SK-N-SH (cell line): ENCODE data around the gene CACNA2D3. TPM values are rescaled to one million over a fixed set of nuclear protein-coding genes. Genes with fewer than 3 reads are reported as not detected.

Experiments
- CTCF ChIA-PET: fragments of 300-600, 350-600 bp; formaldehyde crosslinking; extraction: SDS; loops from one replicate; lab custom pipeline; 2021; lab: Yijun Ruan, JAX
- POLR2A ChIA-PET: fragments of 350-600 bp; sonication (Branson Sonifier 250); formaldehyde crosslinking; extraction: SDS; loops from one replicate; lab custom pipeline; 2020; ENCODE audit warnings: antibody characterized with exemption, inconsistent platforms; lab: Yijun Ruan, JAX
- DNase-seq: peaks from one replicate; pipeline ENCODE4 v3.0.0; 2012
- H2AFZ ChIP-seq: fragments of 200-600 bp; sonication (generic); 2 replicates; pipeline ENCODE4 v1.8.1; 2016; ENCODE audit warnings: antibody characterized with exemption, mild to moderate bottlenecking, low read depth
- H3F3A ChIP-seq: fragments of 200-600 bp; sonication (generic); replicated peaks from 2 replicates; pipeline ENCODE3; 2016; ENCODE audit warnings: antibody characterized with exemption, mild to moderate bottlenecking; ENCODE audit not compliant: insufficient read depth
- H3K27ac ChIP-seq, 2 experiments: fragments of 200-500 bp in 1 of 2; fragments of 200-600 bp in 1 of 2; sonication (Bioruptor generic) in 1 of 2; sonication (generic), shearing (Covaris generic) in 1 of 2; 2 replicates each; pipeline versions ENCODE4 v1.5.1 to v1.6.1; 2014 to 2016; ENCODE audit warnings: low read depth in 2 of 2, inconsistent platforms in 1 of 2, low read length in 1 of 2, mild to moderate bottlenecking in 1 of 2, mixed read lengths in 1 of 2
- H3K27me3 ChIP-seq: fragments of 200-600 bp; sonication (generic), shearing (Covaris generic); 2 replicates; pipeline ENCODE4 v1.6.1; 2016; ENCODE audit warnings: mixed run types; ENCODE audit not compliant: insufficient read depth
- H3K36me3 ChIP-seq, 2 experiments: fragments of 200-500 bp in 1 of 2; fragments of 200-600 bp in 1 of 2; sonication (Bioruptor generic) in 1 of 2; sonication (generic) in 1 of 2; replicated peaks in 1 of 2; 2 replicates each; pipeline versions ENCODE3 to v1.5.1; 2014 to 2016; ENCODE audit warnings: low read length in 1 of 2, mild to moderate bottlenecking in 1 of 2; ENCODE audit not compliant: insufficient read depth in 2 of 2, control insufficient read depth in 1 of 2
- H3K4me1 ChIP-seq, 2 experiments: fragments of 200-500 bp in 1 of 2; fragments of 200-600 bp in 1 of 2; sonication (Bioruptor generic) in 1 of 2; sonication (generic), shearing (Covaris generic) in 1 of 2; 2 replicates each; pipeline versions ENCODE4 v1.5.1 to v1.6.1; 2014 to 2016; ENCODE audit warnings: low read depth in 1 of 2, low read length in 1 of 2, mixed run types in 1 of 2; ENCODE audit not compliant: insufficient read depth in 2 of 2, control insufficient read depth in 1 of 2
- H3K4me2 ChIP-seq: fragments of 200-600 bp; sonication (generic), shearing (Covaris generic); 2 replicates; pipeline ENCODE4 v1.6.1; 2017; ENCODE audit warnings: mixed run types
- H3K4me3 ChIP-seq, 2 experiments: fragments of 200-500 bp in 1 of 2; fragments of 200-600 bp in 1 of 2; sonication (Bioruptor generic) in 1 of 2; sonication (generic), shearing (Covaris generic) in 1 of 2; 2 replicates each; pipeline versions ENCODE4 v1.5.1 to v1.8.1; 2014 to 2016; ENCODE audit warnings: low read depth in 2 of 2, inconsistent platforms in 1 of 2, low read length in 1 of 2, mild to moderate bottlenecking in 1 of 2, mixed read lengths in 1 of 2, moderate library complexity in 1 of 2
- H3K79me2 ChIP-seq: fragments of 200-600 bp; sonication (generic); 2 replicates; pipeline ENCODE4 v1.8.1; 2017; ENCODE audit warnings: mild to moderate bottlenecking; ENCODE audit not compliant: insufficient read depth
- H3K9ac ChIP-seq: fragments of 200-600 bp; sonication (generic); 2 replicates; pipeline ENCODE4 v1.6.1; 2017; ENCODE audit warnings: mixed run types
- H3K9me2 ChIP-seq: fragments of 200-600 bp; sonication (generic); 2 replicates; pipeline ENCODE4 v1.6.1; 2017; ENCODE audit warnings: mixed run types
- H3K9me3 ChIP-seq: fragments of 200-600 bp; sonication (generic); 2 replicates; pipeline ENCODE4 v1.6.1; 2017; ENCODE audit warnings: mixed run types, mild to moderate bottlenecking, moderate library complexity
- H4K20me1 ChIP-seq: fragments of 200-600 bp; sonication (generic); 2 replicates; pipeline ENCODE4 v1.6.1; 2017; ENCODE audit warnings: mild to moderate bottlenecking, mixed run types; ENCODE audit not compliant: insufficient read depth
- ELF1 ChIP-seq: IDR thresholded peaks from 2 replicates; pipeline ENCODE4 v1.4.0; 2012
- EP300 ChIP-seq, 2 experiments: IDR thresholded peaks; 2 replicates each; pipeline versions ENCODE4 v1.4.0 to v1.6.1; 2012; ENCODE audit warnings: borderline replicate concordance in 1 of 2, low read depth in 1 of 2, low read length in 1 of 2
- FOXJ3 ChIP-seq: sonication (generic); formaldehyde crosslinking; IDR thresholded peaks from 2 replicates; pipeline ENCODE4 v1.5.1; 2020; ENCODE audit warnings: mild to moderate bottlenecking, missing genetic modification reagents
- GATA2 ChIP-seq: sonication (generic); formaldehyde crosslinking; IDR thresholded peaks from 2 replicates; pipeline ENCODE4 v1.5.0; 2020; ENCODE audit warnings: mild to moderate bottlenecking, missing genetic modification reagents
- IRF3 ChIP-seq: fragments of 150-350 bp; IDR thresholded peaks from 2 replicates; pipeline ENCODE4 v1.6.1; 2016; ENCODE audit warnings: mild to moderate bottlenecking, low read depth, low read length
- JUND ChIP-seq: IDR thresholded peaks from 2 replicates; pipeline ENCODE4 v1.4.0; 2012
- MEF2A ChIP-seq: IDR thresholded peaks from 2 replicates; pipeline ENCODE4 v1.4.0; 2012; ENCODE audit warnings: low read depth, borderline replicate concordance
- MXI1 ChIP-seq: IDR thresholded peaks from 2 replicates; pipeline ENCODE4 v1.6.1; 2012; ENCODE audit warnings: mild to moderate bottlenecking, low read depth, low read length, improper control_type of control experiment
- PBX3 ChIP-seq: IDR thresholded peaks from 2 replicates; pipeline ENCODE4; 2012
- POLR2AphosphoS5 ChIP-seq: IDR thresholded peaks from 2 replicates; pipeline ENCODE4 v1.6.1; 2012; ENCODE audit warnings: low read depth, low read length
- RCOR1 ChIP-seq: fragments of 150-350 bp; IDR thresholded peaks from 2 replicates; pipeline ENCODE4 v1.6.1; 2017; ENCODE audit warnings: antibody characterized with exemption, low read length
- TEAD4 ChIP-seq: IDR thresholded peaks from 2 replicates; pipeline ENCODE4 v1.4.0; 2012; ENCODE audit warnings: mild to moderate bottlenecking, borderline replicate concordance; ENCODE audit not compliant: insufficient read depth
- USF1 ChIP-seq: IDR thresholded peaks from 2 replicates; pipeline ENCODE4 v1.4.0; 2012; ENCODE audit warnings: low read depth, borderline replicate concordance
- USF2 ChIP-seq: fragments of 150-350 bp; IDR thresholded peaks from 2 replicates; pipeline ENCODE4 v1.6.1; 2017; ENCODE audit warnings: antibody characterized with exemption, low read length, low read depth, borderline replicate concordance
- YY1 ChIP-seq: IDR thresholded peaks from 2 replicates; pipeline ENCODE4 v1.4.0; 2012; ENCODE audit warnings: low read depth, mild to moderate bottlenecking
- WGBS: methylation state at CpG from one replicate; pipeline ENCODE4 v1.1.6; 2017; ENCODE audit warnings: low lambda C conversion rate; 5-methylcytosine and 5-hydroxymethylcytosine counted together
- polyA plus RNA-seq, 3 experiments: library from polyadenylated mRNA; depleted of rRNA; stranded (reverse); fragments of >200 nt; gene quantifications; 2 replicates each; pipeline ENCODE4 v1.2.3, GENCODE V29; 2012
- TF ChIP-seq, protein P1 (sequence below): fragments of 200-600 bp; sonication (generic); IDR thresholded peaks from 2 replicates; pipeline ENCODE4 v1.6.1; 2017; ENCODE audit warnings: antibody characterized with exemption, mild to moderate bottlenecking, moderate library complexity
- TF ChIP-seq, protein P2 (sequence below): IDR thresholded peaks from 2 replicates; pipeline ENCODE4 v1.4.0; 2012; ENCODE audit warnings: low read depth, borderline replicate concordance
- TF ChIP-seq, protein P3 (sequence below): IDR thresholded peaks from 2 replicates; pipeline ENCODE4 v1.4.0; 2012; ENCODE audit warnings: low read depth

The CACNA2D3 gene
- polyA plus RNA-seq, 1 of the 3 experiments (the other 2 are of a cell fraction): 0.15 TPM

GRCh38 chr3:54792584-54792983, 670.2 kb downstream of the CACNA2D3 start:
- WGBS: 38% methylated on average over 4 of the region's 4 CpGs
- H3K4me1 ChIP-seq: peaks cover 0 to 3% of the 10 kb centered on the region in 2 experiments; a peak in 1 of 4 replicates
- H3K27me3 ChIP-seq: no peaks in the 10 kb centered on the region
- H3K27ac ChIP-seq: no peak overlapping the region
- no peaks in the 10 kb centered on the region for H3K36me3 ChIP-seq
- CTCF ChIA-PET: no interaction called here
- POLR2A ChIA-PET: no interaction called here
- H3K4me3 ChIP-seq: no peak overlapping the region
- no peak overlapping the region for H2AFZ ChIP-seq
- no peaks in the 10 kb centered on the region for H3F3A ChIP-seq
- DNase-seq: no peak
- TF ChIP-seq GATA2: no peak
- TF ChIP-seq RCOR1: no peak
- no peak for TF ChIP-seq JUND
- TF ChIP-seq, protein P1, sequence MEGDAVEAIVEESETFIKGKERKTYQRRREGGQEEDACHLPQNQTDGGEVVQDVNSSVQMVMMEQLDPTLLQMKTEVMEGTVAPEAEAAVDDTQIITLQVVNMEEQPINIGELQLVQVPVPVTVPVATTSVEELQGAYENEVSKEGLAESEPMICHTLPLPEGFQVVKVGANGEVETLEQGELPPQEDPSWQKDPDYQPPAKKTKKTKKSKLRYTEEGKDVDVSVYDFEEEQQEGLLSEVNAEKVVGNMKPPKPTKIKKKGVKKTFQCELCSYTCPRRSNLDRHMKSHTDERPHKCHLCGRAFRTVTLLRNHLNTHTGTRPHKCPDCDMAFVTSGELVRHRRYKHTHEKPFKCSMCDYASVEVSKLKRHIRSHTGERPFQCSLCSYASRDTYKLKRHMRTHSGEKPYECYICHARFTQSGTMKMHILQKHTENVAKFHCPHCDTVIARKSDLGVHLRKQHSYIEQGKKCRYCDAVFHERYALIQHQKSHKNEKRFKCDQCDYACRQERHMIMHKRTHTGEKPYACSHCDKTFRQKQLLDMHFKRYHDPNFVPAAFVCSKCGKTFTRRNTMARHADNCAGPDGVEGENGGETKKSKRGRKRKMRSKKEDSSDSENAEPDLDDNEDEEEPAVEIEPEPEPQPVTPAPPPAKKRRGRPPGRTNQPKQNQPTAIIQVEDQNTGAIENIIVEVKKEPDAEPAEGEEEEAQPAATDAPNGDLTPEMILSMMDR: no peak
- no peak for TF ChIP-seq USF1
- no peak for TF ChIP-seq EP300 (IDR thresholded peaks at IDR 0.05; ENCODE audit: borderline replicate concordance in 1 of 2, low read depth in 1 of 2, low read length in 1 of 2)
- no peak for TF ChIP-seq ELF1
- TF ChIP-seq, protein P2, sequence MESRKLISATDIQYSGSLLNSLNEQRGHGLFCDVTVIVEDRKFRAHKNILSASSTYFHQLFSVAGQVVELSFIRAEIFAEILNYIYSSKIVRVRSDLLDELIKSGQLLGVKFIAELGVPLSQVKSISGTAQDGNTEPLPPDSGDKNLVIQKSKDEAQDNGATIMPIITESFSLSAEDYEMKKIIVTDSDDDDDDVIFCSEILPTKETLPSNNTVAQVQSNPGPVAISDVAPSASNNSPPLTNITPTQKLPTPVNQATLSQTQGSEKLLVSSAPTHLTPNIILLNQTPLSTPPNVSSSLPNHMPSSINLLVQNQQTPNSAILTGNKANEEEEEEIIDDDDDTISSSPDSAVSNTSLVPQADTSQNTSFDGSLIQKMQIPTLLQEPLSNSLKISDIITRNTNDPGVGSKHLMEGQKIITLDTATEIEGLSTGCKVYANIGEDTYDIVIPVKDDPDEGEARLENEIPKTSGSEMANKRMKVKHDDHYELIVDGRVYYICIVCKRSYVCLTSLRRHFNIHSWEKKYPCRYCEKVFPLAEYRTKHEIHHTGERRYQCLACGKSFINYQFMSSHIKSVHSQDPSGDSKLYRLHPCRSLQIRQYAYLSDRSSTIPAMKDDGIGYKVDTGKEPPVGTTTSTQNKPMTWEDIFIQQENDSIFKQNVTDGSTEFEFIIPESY: no peak
- no peak for TF ChIP-seq POLR2AphosphoS5
- TF ChIP-seq MEF2A: no peak
- TF ChIP-seq YY1: no peak
- no peak for TF ChIP-seq MXI1
- no peak for TF ChIP-seq PBX3
- TF ChIP-seq, all 33 proteins: peak for 0
- Histone ChIP-seq H4K20me1 (no peaks in the 10 kb centered on the region), H3K79me2 (no peaks in the 10 kb centered on the region), H3K4me2 (no peak overlapping the region), H3K9me2 (no peaks in the 10 kb centered on the region), H3K9ac (no peak overlapping the region), H3K9me3 (no peaks in the 10 kb centered on the region)

DNA sequence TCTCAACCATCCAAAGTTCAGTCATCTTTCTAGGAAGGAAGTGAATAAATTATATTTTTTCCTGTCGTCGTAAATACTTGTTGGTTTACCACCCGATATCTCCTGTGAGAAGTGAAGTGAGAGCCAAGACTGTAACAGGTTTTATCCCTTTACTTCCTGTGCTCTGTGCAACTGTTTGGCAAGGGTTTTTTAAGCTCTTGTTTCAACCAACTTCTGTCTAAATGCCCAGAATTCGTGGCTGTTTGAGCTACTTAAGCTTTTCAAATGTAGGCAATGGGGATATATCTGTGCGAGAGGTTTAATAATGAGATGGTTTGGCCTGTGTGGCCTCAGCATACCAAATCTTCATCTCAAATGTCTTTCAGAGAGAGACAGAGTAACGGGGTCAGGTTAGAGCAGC, 670.8 kb downstream of the CACNA2D3 start:
- no peaks in the 10 kb centered on the region for H3K9me2 ChIP-seq
- no peaks in the 10 kb centered on the region for H4K20me1 ChIP-seq
- H3K36me3 ChIP-seq: no peaks in the 10 kb centered on the region
- 43% methylated on average over 6 of the region's 6 CpGs for WGBS
- CTCF ChIA-PET: no interaction called here
- H3K4me2 ChIP-seq: no peak overlapping the region
- H3K9me3 ChIP-seq: no peaks in the 10 kb centered on the region
- POLR2A ChIA-PET: no interaction called here
- no peaks in the 10 kb centered on the region for H3F3A ChIP-seq
- peaks cover 0 to 3% of the 10 kb centered on the region in 2 experiments; a peak in 1 of 4 replicates for H3K4me1 ChIP-seq
- H3K4me3 ChIP-seq: no peak overlapping the region
- H3K9ac ChIP-seq: no peak overlapping the region
- H3K79me2 ChIP-seq: no peaks in the 10 kb centered on the region
- no peak overlapping the region for H2AFZ ChIP-seq
- no peak for DNase-seq
- H3K27me3 ChIP-seq: no peaks in the 10 kb centered on the region
- H3K27ac ChIP-seq: no peak overlapping the region
- no peak for TF ChIP-seq FOXJ3 (CRISPR knock-in tag)
- TF ChIP-seq TEAD4: no peak
- TF ChIP-seq, protein P3, sequence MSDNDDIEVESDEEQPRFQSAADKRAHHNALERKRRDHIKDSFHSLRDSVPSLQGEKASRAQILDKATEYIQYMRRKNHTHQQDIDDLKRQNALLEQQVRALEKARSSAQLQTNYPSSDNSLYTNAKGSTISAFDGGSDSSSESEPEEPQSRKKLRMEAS: no peak
- no peak for TF ChIP-seq USF2
- TF ChIP-seq RCOR1: no peak
- no peak for TF ChIP-seq IRF3
- TF ChIP-seq MEF2A: no peak
- no peak for TF ChIP-seq EP300 (IDR thresholded peaks at IDR 0.05; ENCODE audit: borderline replicate concordance in 1 of 2, low read depth in 1 of 2, low read length in 1 of 2)
- TF ChIP-seq PBX3: no peak
